ENCODE measurements around the gene DYSF. TPM values are rescaled to one million over a fixed set of nuclear protein-coding genes. Genes with fewer than 3 reads are reported as not detected.

The DYSF gene
- total RNA-seq, 1 experiment from 2014 or later, result 5.5 TPM

DNA sequence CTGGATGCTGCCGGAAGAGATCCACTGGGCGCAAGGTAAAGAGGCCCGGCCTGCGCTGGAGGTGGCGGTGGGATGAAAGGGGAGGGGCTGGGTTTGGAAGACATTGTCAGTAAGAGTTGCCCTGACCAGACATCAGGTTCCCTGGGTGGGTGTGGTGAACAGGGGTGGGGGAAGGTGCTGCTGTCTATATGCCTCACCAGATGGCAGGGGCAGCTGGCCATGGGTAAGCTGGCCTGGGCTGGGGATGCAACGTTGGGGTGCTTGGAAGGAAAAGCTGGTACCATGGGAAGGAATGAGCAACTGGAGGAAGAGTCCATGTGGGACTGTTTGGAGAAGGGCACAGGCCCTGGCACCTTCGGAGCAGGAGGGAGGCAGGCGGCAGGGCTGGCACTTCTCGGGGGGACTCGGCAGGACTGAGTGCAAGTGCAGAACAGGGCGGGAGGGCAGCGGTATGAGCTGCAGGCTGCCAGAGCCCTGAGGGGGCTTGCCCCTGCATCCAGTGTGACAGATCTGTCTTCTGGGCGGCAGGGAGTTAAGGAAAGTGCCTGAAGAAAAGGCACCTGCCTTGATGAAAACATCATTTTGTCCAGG, 146.4 kb downstream of the DYSF start:
- Histone ChIP-seq H3K18ac (ENCODE audit: insufficient read length, low read depth, low read length) (no peak overlapping the region), H2AFZ (ENCODE audit: low read length) (no peak overlapping the region), H2BK15ac (ENCODE audit: low read depth, low read length) (no peak overlapping the region), H3K4ac (ENCODE audit: low read depth, low read length) (no peak overlapping the region), H3K4me2 (ENCODE audit: insufficient read depth, insufficient read length, low read length) (no peak overlapping the region), H4K20me1 (ENCODE audit: control insufficient read depth, insufficient read depth, insufficient read length) (no peaks in the 10 kb centered on the region), H2BK20ac (ENCODE audit: low read depth, low read length, poor library complexity, severe bottlenecking) (no peak overlapping the region), H3K27me3 (ENCODE audit: insufficient read depth, low read length) (no peaks in the 10 kb centered on the region), H2BK5ac (ENCODE audit: insufficient read length, low read length) (no peak overlapping the region), H3K23ac (ENCODE audit: insufficient read length, low read depth, low read length) (no peak overlapping the region), H4K5ac (ENCODE audit: insufficient read length, low read depth, low read length) (no peak overlapping the region), H3K14ac (ENCODE audit: insufficient read depth, low read length) (no peak overlapping the region), H3T11ph (ENCODE audit: low read length) (no peak overlapping the region), H3K56ac (ENCODE audit: insufficient read length, low read depth, low read length) (no peak overlapping the region), H3K79me1 (ENCODE audit: insufficient read depth, low read depth, low read length, poor library complexity, severe bottlenecking) (no peaks in the 10 kb centered on the region), H2AK5ac (ENCODE audit: insufficient read length, low read length) (no peak overlapping the region), H3K79me2 (ENCODE audit: insufficient read depth, low read length) (no peaks in the 10 kb centered on the region), H2BK12ac (ENCODE audit: insufficient read length, low read depth, low read length) (no peak overlapping the region), H2BK120ac (ENCODE audit: low read depth, low read length, poor library complexity, severe bottlenecking) (no peak overlapping the region), H3K23me2 (ENCODE audit: insufficient read length, low read depth, low read length, poor library complexity, severe bottlenecking) (no peaks in the 10 kb centered on the region), H3K9me3 (ENCODE audit: control insufficient read depth, low read depth, low read length) (no peaks in the 10 kb centered on the region), H4K8ac (replicated peaks; ENCODE audit: insufficient read length, low read depth, low read length) (no peak overlapping the region), H3K27ac (ENCODE audit: insufficient read length, low read depth, low read length) (no peak overlapping the region), H4K91ac (ENCODE audit: insufficient read length, low read depth, low read length) (no peak overlapping the region), H3K4me1 (ENCODE audit: insufficient read depth, low read length) (peaks cover under 1% of the 10 kb centered on the region; the same call in 1 of the 2 replicates), H3K9ac (ENCODE audit: extremely low read depth, insufficient read length, low read length) (no peak overlapping the region)
- Mint-ChIP-seq H3K9me3 (no peaks in the 10 kb centered on the region), H3K27ac (peak overlapping the region in 2 of 3 experiments; percentile 29 to 61; a peak in 3 of 7 replicates), H3K27me3 (ENCODE audit: low read depth) (no peaks in the 10 kb centered on the region; the same call in none of the 2 replicates), H3K4me1 (peaks cover 11 to 20% of the 10 kb centered on the region in 2 experiments), H3K4me3 (no peak overlapping the region), H3K36me3 (ENCODE audit: insufficient read depth in 1 of 3, low read depth in 3 of 3) (peaks cover 0 to 2% (median 0%) of the 10 kb centered on the region in 3 experiments; a peak in 1 of 7 replicates)
- no peak for DNase-seq
- TF ChIP-seq, protein P1, sequence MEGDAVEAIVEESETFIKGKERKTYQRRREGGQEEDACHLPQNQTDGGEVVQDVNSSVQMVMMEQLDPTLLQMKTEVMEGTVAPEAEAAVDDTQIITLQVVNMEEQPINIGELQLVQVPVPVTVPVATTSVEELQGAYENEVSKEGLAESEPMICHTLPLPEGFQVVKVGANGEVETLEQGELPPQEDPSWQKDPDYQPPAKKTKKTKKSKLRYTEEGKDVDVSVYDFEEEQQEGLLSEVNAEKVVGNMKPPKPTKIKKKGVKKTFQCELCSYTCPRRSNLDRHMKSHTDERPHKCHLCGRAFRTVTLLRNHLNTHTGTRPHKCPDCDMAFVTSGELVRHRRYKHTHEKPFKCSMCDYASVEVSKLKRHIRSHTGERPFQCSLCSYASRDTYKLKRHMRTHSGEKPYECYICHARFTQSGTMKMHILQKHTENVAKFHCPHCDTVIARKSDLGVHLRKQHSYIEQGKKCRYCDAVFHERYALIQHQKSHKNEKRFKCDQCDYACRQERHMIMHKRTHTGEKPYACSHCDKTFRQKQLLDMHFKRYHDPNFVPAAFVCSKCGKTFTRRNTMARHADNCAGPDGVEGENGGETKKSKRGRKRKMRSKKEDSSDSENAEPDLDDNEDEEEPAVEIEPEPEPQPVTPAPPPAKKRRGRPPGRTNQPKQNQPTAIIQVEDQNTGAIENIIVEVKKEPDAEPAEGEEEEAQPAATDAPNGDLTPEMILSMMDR (conservative IDR thresholded peaks at IDR 0.05), result no peak
- WGBS (ENCODE audit: extremely low coverage, insufficient read length, low lambda C conversion rate), result no CpG with 5 or more reads among the region's 13 CpGs

Measured in H9 (cell line).